GM23338 (cell line): Measurements from ENCODE around the gene SHC4. TPM values are rescaled to one million over a fixed set of nuclear protein-coding genes. Genes with fewer than 3 reads are reported as not detected.

Experiments used
- ATAC-seq: fragments of 200-7000 bp; cut with Tn5 transposase; 3 replicates; pipeline ENCODE4 v1.9.1; 2020
- DNase-seq: peaks from one replicate; pipeline ENCODE4 v3.0.0-alpha.2; 2015; ENCODE audit warnings: low spot score
- H2AFZ ChIP-seq: fragments of 200-600 bp; sonication (generic); 2 replicates; pipeline ENCODE4 v1.8.0; 2016; ENCODE audit warnings: antibody characterized with exemption, mild to moderate bottlenecking, moderate library complexity
- H3F3A ChIP-seq: fragments of 200-600 bp; sonication (generic); replicated peaks from 2 replicates; pipeline ENCODE4 v1.8.0; 2017; ENCODE audit warnings: antibody characterized with exemption, mixed run types, low read depth
- H3K27ac ChIP-seq: fragments of 200-600 bp; sonication (generic); 2 replicates; pipeline ENCODE4 v1.6.1; 2016; ENCODE audit warnings: low read depth
- H3K27me3 ChIP-seq: fragments of 200-600 bp; sonication (generic); 2 replicates; pipeline ENCODE4 v1.8.0; 2016; ENCODE audit warnings: mild to moderate bottlenecking, mixed run types, moderate library complexity; ENCODE audit not compliant: insufficient read depth
- H3K36me3 ChIP-seq: fragments of 200-600 bp; sonication (generic); 2 replicates; pipeline ENCODE4 v1.8.0; 2016; ENCODE audit warnings: mild to moderate bottlenecking; ENCODE audit not compliant: insufficient read depth
- H3K4me1 ChIP-seq: fragments of 200-600 bp; sonication (generic); 2 replicates; pipeline ENCODE4 v1.8.0; 2016; ENCODE audit warnings: mild to moderate bottlenecking, moderate library complexity; ENCODE audit not compliant: insufficient read depth
- H3K4me2 ChIP-seq: fragments of 200-600 bp; sonication (generic); 2 replicates; pipeline ENCODE4 v1.7.1; 2017; ENCODE audit warnings: mixed run types
- H3K4me3 ChIP-seq: fragments of 200-600 bp; sonication (generic); 2 replicates; pipeline ENCODE4 v1.6.1; 2016; ENCODE audit warnings: mixed run types
- H3K79me2 ChIP-seq: fragments of 200-600 bp; sonication (generic); replicated peaks from 2 replicates; pipeline ENCODE4 v1.8.0; 2017; ENCODE audit warnings: mild to moderate bottlenecking; ENCODE audit not compliant: insufficient read depth
- H3K9me2 ChIP-seq: fragments of 200-600 bp; sonication (generic); 2 replicates; pipeline ENCODE4 v1.8.0; 2017; ENCODE audit not compliant: insufficient read depth
- H4K20me1 ChIP-seq: fragments of 200-600 bp; sonication (generic); replicated peaks from 2 replicates; pipeline ENCODE4 v1.8.0; 2017; ENCODE audit warnings: mild to moderate bottlenecking; ENCODE audit not compliant: insufficient read depth
- H3K27ac Mint-ChIP-seq: 2 replicates; pipeline ENCODE4 v1.8.0; 2020; ENCODE audit warnings: inconsistent platforms, mild to moderate bottlenecking, moderate library complexity, mixed read lengths
- H3K27me3 Mint-ChIP-seq: 3 replicates; pipeline ENCODE4 v1.8.0; 2022; ENCODE audit warnings: low read depth, mild to moderate bottlenecking, moderate library complexity, mixed read lengths, inconsistent platforms; ENCODE audit not compliant: insufficient read depth, poor library complexity
- H3K36me3 Mint-ChIP-seq: 3 replicates; pipeline ENCODE4 v1.8.0; 2021; ENCODE audit warnings: low read depth, mild to moderate bottlenecking, inconsistent platforms, moderate library complexity, mixed read lengths
- H3K4me1 Mint-ChIP-seq: 3 replicates; pipeline ENCODE4 v1.8.0; 2020; ENCODE audit warnings: mild to moderate bottlenecking, inconsistent platforms, mixed read lengths
- H3K4me3 Mint-ChIP-seq: 3 replicates; pipeline ENCODE4 v1.8.0; 2021; ENCODE audit warnings: moderate library complexity, mild to moderate bottlenecking, inconsistent platforms, mixed read lengths
- H3K9me3 Mint-ChIP-seq: 3 replicates; pipeline ENCODE4 v1.8.0; 2020; ENCODE audit warnings: moderate library complexity, mild to moderate bottlenecking, inconsistent platforms, mixed read lengths
- CREB1 ChIP-seq: fragments of 250-450 bp; sonication (Bioruptor Pico); IDR thresholded peaks from 2 replicates; pipeline ENCODE4 v1.5.0; 2020; ENCODE audit warnings: low read depth, mild to moderate bottlenecking, moderate library complexity
- EZH2 ChIP-seq: fragments of 200-600 bp; sonication (generic); IDR thresholded peaks from one replicate; pipeline ENCODE4 v1.8.0; 2017; ENCODE audit warnings: antibody characterized with exemption, mild to moderate bottlenecking, low read depth; ENCODE audit not compliant: unreplicated experiment
- EZH2phosphoT487 ChIP-seq: fragments of 200-600 bp; sonication (generic); IDR thresholded peaks from one replicate; pipeline ENCODE4 v1.8.1; 2018; ENCODE audit warnings: antibody characterized with exemption; ENCODE audit not compliant: unreplicated experiment
- JUNB ChIP-seq: IDR thresholded peaks from one replicate; pipeline ENCODE4 v1.6.1; 2016; ENCODE audit warnings: antibody characterized with exemption; ENCODE audit not compliant: unreplicated experiment
- NANOG ChIP-seq: IDR thresholded peaks from 2 replicates; pipeline ENCODE4 v1.6.1; 2016; ENCODE audit warnings: antibody characterized with exemption, borderline replicate concordance
- POLR2AphosphoS5 ChIP-seq: IDR thresholded peaks from 2 replicates; pipeline ENCODE4 v1.6.1; 2016; ENCODE audit warnings: antibody characterized with exemption, low read depth
- STAT1 ChIP-seq: IDR thresholded peaks from one replicate; pipeline ENCODE4 v1.6.1; 2016; ENCODE audit warnings: antibody characterized with exemption; ENCODE audit not compliant: unreplicated experiment
- ZNF114 ChIP-seq: fragments of 250-450 bp; sonication (Bioruptor Pico); IDR thresholded peaks from 2 replicates; pipeline ENCODE4 v1.5.0; 2020; ENCODE audit warnings: mild to moderate bottlenecking, moderate library complexity
- ZNF331 ChIP-seq: fragments of 250-450 bp; sonication (Bioruptor Pico); IDR thresholded peaks from 2 replicates; pipeline ENCODE4 v1.5.0; 2020; ENCODE audit warnings: low read depth, mild to moderate bottlenecking, moderate library complexity
- polyA plus RNA-seq: library from polyadenylated mRNA; unstranded; fragments of >200 nt; fragmentation: Nextera tagmentation; extraction: Ambion mirVana; gene quantifications from 2 replicates; pipeline ENCODE4 v1.2.1, GENCODE V29; 2016
- total RNA-seq: library from RNA; depleted of rRNA; stranded (reverse); fragments of >200 nt; shearing (Covaris generic); gene quantifications from 2 replicates; pipeline ENCODE4 v1.2.3, GENCODE V29; 2014
- TF ChIP-seq, protein P1 (sequence below): IDR thresholded peaks from 2 replicates; pipeline ENCODE4 v1.6.1; 2016; ENCODE audit warnings: antibody characterized with exemption
- TF ChIP-seq, protein P2 (sequence below): fragments of 250-450 bp; sonication (Bioruptor Pico); IDR thresholded peaks from 2 replicates; pipeline ENCODE4 v1.5.0; 2020; ENCODE audit warnings: mild to moderate bottlenecking, moderate library complexity
- TF ChIP-seq, protein P3 (sequence below): IDR thresholded peaks from one replicate; pipeline ENCODE4 v1.6.1; 2018; ENCODE audit warnings: antibody characterized with exemption; ENCODE audit not compliant: unreplicated experiment
- TF ChIP-seq, protein P4 (sequence below), 2 experiments: fragments of 200-600 bp in 1 of 2; sonication (generic) in 1 of 2; conservative IDR thresholded peaks; 2 replicates each; pipeline versions ENCODE4 v1.5.1 to v1.6.1; 2016 to 2017; ENCODE audit warnings: antibody characterized with exemption in 2 of 2, low read depth in 2 of 2, mild to moderate bottlenecking in 2 of 2, moderate library complexity in 1 of 2

SHC4 gene
- total and polyA plus RNA-seq, 2 experiments from 2014 or later = 0.21 to 0.32 TPM

DNA sequence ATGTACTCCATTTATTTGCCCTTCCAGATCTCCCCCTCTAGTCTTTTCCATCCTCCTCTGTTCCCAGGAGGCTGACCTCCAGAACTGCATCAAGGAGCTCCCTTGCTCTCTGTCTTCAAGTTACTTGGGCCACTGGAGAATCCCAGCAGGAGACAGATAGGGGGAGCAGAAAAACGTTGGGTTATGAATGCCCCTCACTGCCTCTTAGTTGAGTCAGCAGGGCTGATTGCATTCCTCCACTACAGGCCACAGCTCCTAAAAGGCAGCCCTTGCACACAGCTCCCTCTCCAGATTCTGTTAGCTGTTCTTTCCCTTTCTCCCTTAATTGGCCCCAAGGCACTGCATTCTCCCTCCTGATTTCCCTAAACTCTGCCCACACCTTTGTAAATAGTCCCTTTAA, 140.5 kb downstream of the SHC4 start:
- Mint-ChIP-seq H3K36me3 (no peaks in the 10 kb centered on the region), H3K27ac (peak overlapping the region; percentile 37), H3K4me3 (no peak overlapping the region), H3K27me3 (no peaks in the 10 kb centered on the region), H3K9me3 (no peaks in the 10 kb centered on the region), H3K4me1 (peaks cover 8% of the 10 kb centered on the region)
- Histone ChIP-seq H3K27ac (peak overlapping the region; percentile 7; the same call in 1 of the 2 replicates), H2AFZ (peak overlapping the region; percentile 5; the same call in 1 of the 2 replicates), H3K4me1 (peaks cover 5% of the 10 kb centered on the region; the same call in 1 of the 2 replicates), H3K4me3 (no peak overlapping the region), H4K20me1 (no peaks in the 10 kb centered on the region), H3K79me2 (no peaks in the 10 kb centered on the region), H3K4me2 (0 out of 2 replicates have a peak overlapping the region, but pooled peaks have one; percentile 29), H3K27me3 (no peaks in the 10 kb centered on the region), H3K36me3 (no peaks in the 10 kb centered on the region), H3F3A (no peaks in the 10 kb centered on the region), H3K9me2 (no peaks in the 10 kb centered on the region)
- TF ChIP-seq ZNF114 (CRISPR knock-in tag) = no peak
- no peak for TF ChIP-seq JUNB
- TF ChIP-seq STAT1 = no peak
- no peak for TF ChIP-seq ZNF331
- no peak for TF ChIP-seq EZH2phosphoT487
- TF ChIP-seq POLR2AphosphoS5 = no peak
- no peak for TF ChIP-seq EZH2
- TF ChIP-seq, protein P1, sequence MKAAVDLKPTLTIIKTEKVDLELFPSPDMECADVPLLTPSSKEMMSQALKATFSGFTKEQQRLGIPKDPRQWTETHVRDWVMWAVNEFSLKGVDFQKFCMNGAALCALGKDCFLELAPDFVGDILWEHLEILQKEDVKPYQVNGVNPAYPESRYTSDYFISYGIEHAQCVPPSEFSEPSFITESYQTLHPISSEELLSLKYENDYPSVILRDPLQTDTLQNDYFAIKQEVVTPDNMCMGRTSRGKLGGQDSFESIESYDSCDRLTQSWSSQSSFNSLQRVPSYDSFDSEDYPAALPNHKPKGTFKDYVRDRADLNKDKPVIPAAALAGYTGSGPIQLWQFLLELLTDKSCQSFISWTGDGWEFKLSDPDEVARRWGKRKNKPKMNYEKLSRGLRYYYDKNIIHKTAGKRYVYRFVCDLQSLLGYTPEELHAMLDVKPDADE = no peak
- TF ChIP-seq, protein P2, sequence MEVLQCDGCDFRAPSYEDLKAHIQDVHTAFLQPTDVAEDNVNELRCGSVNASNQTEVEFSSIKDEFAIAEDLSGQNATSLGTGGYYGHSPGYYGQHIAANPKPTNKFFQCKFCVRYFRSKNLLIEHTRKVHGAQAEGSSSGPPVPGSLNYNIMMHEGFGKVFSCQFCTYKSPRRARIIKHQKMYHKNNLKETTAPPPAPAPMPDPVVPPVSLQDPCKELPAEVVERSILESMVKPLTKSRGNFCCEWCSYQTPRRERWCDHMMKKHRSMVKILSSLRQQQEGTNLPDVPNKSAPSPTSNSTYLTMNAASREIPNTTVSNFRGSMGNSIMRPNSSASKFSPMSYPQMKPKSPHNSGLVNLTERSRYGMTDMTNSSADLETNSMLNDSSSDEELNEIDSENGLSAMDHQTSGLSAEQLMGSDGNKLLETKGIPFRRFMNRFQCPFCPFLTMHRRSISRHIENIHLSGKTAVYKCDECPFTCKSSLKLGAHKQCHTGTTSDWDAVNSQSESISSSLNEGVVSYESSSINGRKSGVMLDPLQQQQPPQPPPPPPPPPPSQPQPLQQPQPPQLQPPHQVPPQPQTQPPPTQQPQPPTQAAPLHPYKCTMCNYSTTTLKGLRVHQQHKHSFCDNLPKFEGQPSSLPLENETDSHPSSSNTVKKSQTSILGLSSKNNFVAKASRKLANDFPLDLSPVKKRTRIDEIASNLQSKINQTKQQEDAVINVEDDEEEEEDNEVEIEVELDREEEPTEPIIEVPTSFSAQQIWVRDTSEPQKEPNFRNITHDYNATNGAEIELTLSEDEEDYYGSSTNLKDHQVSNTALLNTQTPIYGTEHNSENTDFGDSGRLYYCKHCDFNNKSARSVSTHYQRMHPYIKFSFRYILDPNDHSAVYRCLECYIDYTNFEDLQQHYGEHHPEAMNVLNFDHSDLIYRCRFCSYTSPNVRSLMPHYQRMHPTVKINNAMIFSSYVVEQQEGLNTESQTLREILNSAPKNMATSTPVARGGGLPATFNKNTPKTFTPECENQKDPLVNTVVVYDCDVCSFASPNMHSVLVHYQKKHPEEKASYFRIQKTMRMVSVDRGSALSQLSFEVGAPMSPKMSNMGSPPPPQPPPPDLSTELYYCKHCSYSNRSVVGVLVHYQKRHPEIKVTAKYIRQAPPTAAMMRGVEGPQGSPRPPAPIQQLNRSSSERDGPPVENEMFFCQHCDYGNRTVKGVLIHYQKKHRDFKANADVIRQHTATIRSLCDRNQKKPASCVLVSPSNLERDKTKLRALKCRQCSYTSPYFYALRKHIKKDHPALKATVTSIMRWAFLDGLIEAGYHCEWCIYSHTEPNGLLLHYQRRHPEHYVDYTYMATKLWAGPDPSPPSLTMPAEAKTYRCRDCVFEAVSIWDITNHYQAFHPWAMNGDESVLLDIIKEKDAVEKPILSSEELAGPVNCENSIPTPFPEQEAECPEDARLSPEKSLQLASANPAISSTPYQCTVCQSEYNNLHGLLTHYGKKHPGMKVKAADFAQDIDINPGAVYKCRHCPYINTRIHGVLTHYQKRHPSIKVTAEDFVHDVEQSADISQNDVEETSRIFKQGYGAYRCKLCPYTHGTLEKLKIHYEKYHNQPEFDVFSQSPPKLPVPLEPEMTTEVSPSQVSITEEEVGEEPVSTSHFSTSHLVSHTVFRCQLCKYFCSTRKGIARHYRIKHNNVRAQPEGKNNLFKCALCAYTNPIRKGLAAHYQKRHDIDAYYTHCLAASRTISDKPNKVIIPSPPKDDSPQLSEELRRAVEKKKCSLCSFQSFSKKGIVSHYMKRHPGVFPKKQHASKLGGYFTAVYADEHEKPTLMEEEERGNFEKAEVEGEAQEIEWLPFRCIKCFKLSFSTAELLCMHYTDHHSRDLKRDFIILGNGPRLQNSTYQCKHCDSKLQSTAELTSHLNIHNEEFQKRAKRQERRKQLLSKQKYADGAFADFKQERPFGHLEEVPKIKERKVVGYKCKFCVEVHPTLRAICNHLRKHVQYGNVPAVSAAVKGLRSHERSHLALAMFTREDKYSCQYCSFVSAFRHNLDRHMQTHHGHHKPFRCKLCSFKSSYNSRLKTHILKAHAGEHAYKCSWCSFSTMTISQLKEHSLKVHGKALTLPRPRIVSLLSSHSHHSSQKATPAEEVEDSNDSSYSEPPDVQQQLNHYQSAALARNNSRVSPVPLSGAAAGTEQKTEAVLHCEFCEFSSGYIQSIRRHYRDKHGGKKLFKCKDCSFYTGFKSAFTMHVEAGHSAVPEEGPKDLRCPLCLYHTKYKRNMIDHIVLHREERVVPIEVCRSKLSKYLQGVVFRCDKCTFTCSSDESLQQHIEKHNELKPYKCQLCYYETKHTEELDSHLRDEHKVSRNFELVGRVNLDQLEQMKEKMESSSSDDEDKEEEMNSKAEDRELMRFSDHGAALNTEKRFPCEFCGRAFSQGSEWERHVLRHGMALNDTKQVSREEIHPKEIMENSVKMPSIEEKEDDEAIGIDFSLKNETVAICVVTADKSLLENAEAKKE = no peak; the same call in 1 of the 2 replicates
- TF ChIP-seq, protein P3, sequence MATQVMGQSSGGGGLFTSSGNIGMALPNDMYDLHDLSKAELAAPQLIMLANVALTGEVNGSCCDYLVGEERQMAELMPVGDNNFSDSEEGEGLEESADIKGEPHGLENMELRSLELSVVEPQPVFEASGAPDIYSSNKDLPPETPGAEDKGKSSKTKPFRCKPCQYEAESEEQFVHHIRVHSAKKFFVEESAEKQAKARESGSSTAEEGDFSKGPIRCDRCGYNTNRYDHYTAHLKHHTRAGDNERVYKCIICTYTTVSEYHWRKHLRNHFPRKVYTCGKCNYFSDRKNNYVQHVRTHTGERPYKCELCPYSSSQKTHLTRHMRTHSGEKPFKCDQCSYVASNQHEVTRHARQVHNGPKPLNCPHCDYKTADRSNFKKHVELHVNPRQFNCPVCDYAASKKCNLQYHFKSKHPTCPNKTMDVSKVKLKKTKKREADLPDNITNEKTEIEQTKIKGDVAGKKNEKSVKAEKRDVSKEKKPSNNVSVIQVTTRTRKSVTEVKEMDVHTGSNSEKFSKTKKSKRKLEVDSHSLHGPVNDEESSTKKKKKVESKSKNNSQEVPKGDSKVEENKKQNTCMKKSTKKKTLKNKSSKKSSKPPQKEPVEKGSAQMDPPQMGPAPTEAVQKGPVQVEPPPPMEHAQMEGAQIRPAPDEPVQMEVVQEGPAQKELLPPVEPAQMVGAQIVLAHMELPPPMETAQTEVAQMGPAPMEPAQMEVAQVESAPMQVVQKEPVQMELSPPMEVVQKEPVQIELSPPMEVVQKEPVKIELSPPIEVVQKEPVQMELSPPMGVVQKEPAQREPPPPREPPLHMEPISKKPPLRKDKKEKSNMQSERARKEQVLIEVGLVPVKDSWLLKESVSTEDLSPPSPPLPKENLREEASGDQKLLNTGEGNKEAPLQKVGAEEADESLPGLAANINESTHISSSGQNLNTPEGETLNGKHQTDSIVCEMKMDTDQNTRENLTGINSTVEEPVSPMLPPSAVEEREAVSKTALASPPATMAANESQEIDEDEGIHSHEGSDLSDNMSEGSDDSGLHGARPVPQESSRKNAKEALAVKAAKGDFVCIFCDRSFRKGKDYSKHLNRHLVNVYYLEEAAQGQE = no peak
- no peak for TF ChIP-seq CREB1 (CRISPR knock-in tag)
- TF ChIP-seq, protein P4, sequence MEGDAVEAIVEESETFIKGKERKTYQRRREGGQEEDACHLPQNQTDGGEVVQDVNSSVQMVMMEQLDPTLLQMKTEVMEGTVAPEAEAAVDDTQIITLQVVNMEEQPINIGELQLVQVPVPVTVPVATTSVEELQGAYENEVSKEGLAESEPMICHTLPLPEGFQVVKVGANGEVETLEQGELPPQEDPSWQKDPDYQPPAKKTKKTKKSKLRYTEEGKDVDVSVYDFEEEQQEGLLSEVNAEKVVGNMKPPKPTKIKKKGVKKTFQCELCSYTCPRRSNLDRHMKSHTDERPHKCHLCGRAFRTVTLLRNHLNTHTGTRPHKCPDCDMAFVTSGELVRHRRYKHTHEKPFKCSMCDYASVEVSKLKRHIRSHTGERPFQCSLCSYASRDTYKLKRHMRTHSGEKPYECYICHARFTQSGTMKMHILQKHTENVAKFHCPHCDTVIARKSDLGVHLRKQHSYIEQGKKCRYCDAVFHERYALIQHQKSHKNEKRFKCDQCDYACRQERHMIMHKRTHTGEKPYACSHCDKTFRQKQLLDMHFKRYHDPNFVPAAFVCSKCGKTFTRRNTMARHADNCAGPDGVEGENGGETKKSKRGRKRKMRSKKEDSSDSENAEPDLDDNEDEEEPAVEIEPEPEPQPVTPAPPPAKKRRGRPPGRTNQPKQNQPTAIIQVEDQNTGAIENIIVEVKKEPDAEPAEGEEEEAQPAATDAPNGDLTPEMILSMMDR (conservative IDR thresholded peaks at IDR 0.05; ENCODE audit: low read depth in 2 of 2) = no peak; a peak in 1 of 4 replicates
- TF ChIP-seq NANOG = no peak
- DNase-seq (peak; percentile 69), ATAC-seq (peak; percentile 98)
